HAP-1 (cell line): Measurements from ENCODE around the gene EDRF1.
A peak's percentile ranks its signal among the peaks of the same experiment; 100 is the strongest.

Source experiments
- DNase-seq, 2 experiments: peaks; one replicate each; pipeline ENCODE4 v3.0.0-alpha.2; 2016 to 2020; ENCODE audit warnings: low spot score in 2 of 2
- H3K27me3 ChIP-seq: fragments of 250-450 bp; sonication (Bioruptor Pico); 2 replicates; pipeline ENCODE4 v1.5.1; 2020; ENCODE audit warnings: low read depth, mild to moderate bottlenecking, moderate library complexity
- H3K36me3 ChIP-seq: fragments of 250-450 bp; sonication (Bioruptor Pico); replicated peaks from 2 replicates; pipeline ENCODE4 v1.5.1; 2020; ENCODE audit warnings: mild to moderate bottlenecking
- H3K4me1 ChIP-seq: fragments of 250-450 bp; sonication (Bioruptor Pico); 2 replicates; pipeline ENCODE4 v1.5.1; 2020; ENCODE audit warnings: mild to moderate bottlenecking
- H3K4me3 ChIP-seq: fragments of 250-450 bp; sonication (Bioruptor Pico); 2 replicates; pipeline ENCODE4 v1.5.1; 2020; ENCODE audit warnings: mild to moderate bottlenecking, moderate library complexity
- H3K9me3 ChIP-seq: fragments of 250-450 bp; sonication (Bioruptor Pico); 2 replicates; pipeline ENCODE4 v1.5.1; 2020; ENCODE audit warnings: mild to moderate bottlenecking, moderate library complexity
- in situ Hi-C: fragments of 300-500 bp; cut with MboI; formaldehyde crosslinking; loops from 3 replicates; pipeline ENCODE4 v1.14.3; 2020; ENCODE audit warnings: low sequenced_read_pairs, inconsistent platforms, mixed read lengths

Gene EDRF1

GRCh38 chr10:125719173-125720001 is at the start of gene EDRF1:
EDRF1 (plus strand) TSS chr10:125719709; CDS start chr10:125719808, 99 bp downstream.
- Histone ChIP-seq H3K4me3 (peak within 1 kb of the TSS; percentile 96), H3K36me3 (peaks cover 34% of the 10 kb centered on the region), H3K4me1 (no peaks in the 10 kb centered on the region; the same call in 1 of the 2 replicates), H3K9me3 (peaks cover 3% of the 10 kb centered on the region), H3K27me3 (no peaks in the 10 kb centered on the region)
- peak; percentile 98 to 99 for DNase-seq
- in situ Hi-C loops = loop anchor here (25.0 kb wide), 1 partner anchor 557 kb away; the partner anchor contains the start of gene CTBP2

- in situ Hi-C loops = no loop called here
- Histone ChIP-seq H3K27me3 (no peaks in the 10 kb centered on the region), H3K36me3 (no peaks in the 10 kb centered on the region), H3K9me3 (no peaks in the 10 kb centered on the region), H3K4me3 (no peak overlapping the region), H3K4me1 (no peaks in the 10 kb centered on the region)
- DNase-seq = no peak
These were observed 46.6 kb upstream of the EDRF1 start for GRCh38 chr10:125672884-125673283.

GRCh38 chr10:125679436-125679835 is 40.1 kb upstream of the EDRF1 start:
- in situ Hi-C loops = no loop called here
- no peak overlapping the region for H3K4me3 ChIP-seq

GRCh38 chr10:125683063-125683462 is 36.4 kb upstream of the EDRF1 start, which contains the start of gene TEX36:
TEX36 (minus strand) TSS chr10:125683163; CDS start chr10:125682989, 174 bp downstream.
- Histone ChIP-seq H3K9me3 (no peaks in the 10 kb centered on the region), H3K4me3 (no peak within 1 kb of the TSS), H3K4me1 (no peaks in the 10 kb centered on the region), H3K27me3 (peaks cover 12% of the 10 kb centered on the region), H3K36me3 (no peaks in the 10 kb centered on the region)
- no peak for DNase-seq
- in situ Hi-C loops = no loop called here

More at GRCh38 chr10:125679436-125679835, 40.1 kb upstream of the EDRF1 start:
- H3K36me3 ChIP-seq = no peaks in the 10 kb centered on the region
- no peaks in the 10 kb centered on the region for H3K4me1 ChIP-seq
- 0 out of 2 replicates have a peak, but pooled peaks cover 4% of the 10 kb centered on the region for H3K27me3 ChIP-seq
- DNase-seq = no peak
- no peaks in the 10 kb centered on the region for H3K9me3 ChIP-seq

GRCh38 chr10:125683821-125684220 is 35.7 kb upstream of the EDRF1 start:
- Histone ChIP-seq H3K4me1 (no peaks in the 10 kb centered on the region), H3K4me3 (no peak overlapping the region), H3K36me3 (no peaks in the 10 kb centered on the region), H3K27me3 (peaks cover 12% of the 10 kb centered on the region), H3K9me3 (no peaks in the 10 kb centered on the region)
- in situ Hi-C loops = no loop called here
- no peak for DNase-seq

GRCh38 chr10:125684581-125684980 is 34.9 kb upstream of the EDRF1 start:
- DNase-seq = no peak
- no peaks in the 10 kb centered on the region for H3K9me3 ChIP-seq
- H3K4me3 ChIP-seq = no peak overlapping the region
- H3K36me3 ChIP-seq = no peaks in the 10 kb centered on the region
- in situ Hi-C loops = no loop called here
- H3K4me1 ChIP-seq = no peaks in the 10 kb centered on the region
- H3K27me3 ChIP-seq = peaks cover 14% of the 10 kb centered on the region

GRCh38 chr10:125687507-125688185 is 31.9 kb upstream of the EDRF1 start:
- no peak overlapping the region for H3K4me3 ChIP-seq
- no peaks in the 10 kb centered on the region for H3K36me3 ChIP-seq
- H3K9me3 ChIP-seq = no peaks in the 10 kb centered on the region
- DNase-seq = no peak
- in situ Hi-C loops = no loop called here
- H3K27me3 ChIP-seq = peaks cover 15% of the 10 kb centered on the region
- no peaks in the 10 kb centered on the region for H3K4me1 ChIP-seq

GRCh38 chr10:125689955-125690569 is 29.4 kb upstream of the EDRF1 start:
- Histone ChIP-seq H3K36me3 (no peaks in the 10 kb centered on the region), H3K27me3 (peaks cover 15% of the 10 kb centered on the region), H3K4me3 (no peak overlapping the region), H3K9me3 (no peaks in the 10 kb centered on the region), H3K4me1 (peaks cover 8% of the 10 kb centered on the region)
- in situ Hi-C loops = no loop called here
- DNase-seq = no peak

GRCh38 chr10:125691160-125691981 is 28.1 kb upstream of the EDRF1 start:
- no peaks in the 10 kb centered on the region for H3K9me3 ChIP-seq
- DNase-seq = no peak
- in situ Hi-C loops = no loop called here

GRCh38 chr10:125692196-125692595 is 27.3 kb upstream of the EDRF1 start:
- Histone ChIP-seq H3K27me3 (peaks cover 10% of the 10 kb centered on the region), H3K4me3 (no peak overlapping the region), H3K36me3 (no peaks in the 10 kb centered on the region), H3K4me1 (peaks cover 11% of the 10 kb centered on the region), H3K9me3 (no peaks in the 10 kb centered on the region)
- in situ Hi-C loops = no loop called here
- DNase-seq = no peak

More at GRCh38 chr10:125691160-125691981, 28.1 kb upstream of the EDRF1 start:
- peaks cover 15% of the 10 kb centered on the region for H3K27me3 ChIP-seq
- no peak overlapping the region for H3K4me3 ChIP-seq
- H3K4me1 ChIP-seq = peaks cover 11% of the 10 kb centered on the region
- H3K36me3 ChIP-seq = no peaks in the 10 kb centered on the region

GRCh38 chr10:125692601-125693523 is 26.6 kb upstream of the EDRF1 start:
- in situ Hi-C loops = no loop called here

GRCh38 chr10:125693524-125693847 is 26.0 kb upstream of the EDRF1 start:
- Histone ChIP-seq H3K27me3 (peaks cover 6% of the 10 kb centered on the region), H3K4me3 (no peak overlapping the region), H3K4me1 (peaks cover 11% of the 10 kb centered on the region), H3K36me3 (no peaks in the 10 kb centered on the region), H3K9me3 (no peaks in the 10 kb centered on the region)
- in situ Hi-C loops = no loop called here
- no peak for DNase-seq

More at GRCh38 chr10:125692601-125693523, 26.6 kb upstream of the EDRF1 start:
- no peak overlapping the region for H3K4me3 ChIP-seq
- no peaks in the 10 kb centered on the region for H3K9me3 ChIP-seq
- no peaks in the 10 kb centered on the region for H3K36me3 ChIP-seq
- no peak for DNase-seq
- peaks cover 11% of the 10 kb centered on the region for H3K4me1 ChIP-seq
- H3K27me3 ChIP-seq = peaks cover 8% of the 10 kb centered on the region
